NCI-H128 (cell line): Measurements from ENCODE around the gene TYSND1.
"Not testable (repeated sequence)": the region's sequence is repeated elsewhere in the genome, so short reads cannot be mapped to it uniquely, and the experiment has no call there.

Source experiments
- DNase-seq: peaks from one replicate; lab custom pipeline; 2025; ENCODE audit not compliant: unreplicated experiment; lab: John Stamatoyannopoulos, UW

TYSND1 gene

GRCh38 chr10:70112071-70112470 is 34.4 kb downstream of the TYSND1 start:
- no peak for DNase-seq

- DNase-seq = no peak
Observed at GRCh38 chr10:70111496-70111895, 35.0 kb downstream of the TYSND1 start.

- DNase-seq = no peak
Observed at GRCh38 chr10:70109064-70109729, 37.3 kb downstream of the TYSND1 start.

GRCh38 chr10:70106958-70107791 is 39.3 kb downstream of the TYSND1 start:
- DNase-seq = no peak

- no peak for DNase-seq
Observed at GRCh38 chr10:70101668-70102067, 44.8 kb downstream of the TYSND1 start.

- DNase-seq = not testable (repeated sequence)
Observed at GRCh38 chr10:70101068-70101562, 45.4 kb downstream of the TYSND1 start.

- DNase-seq = no peak
Observed at GRCh38 chr10:70098271-70098670, 48.2 kb downstream of the TYSND1 start.

GRCh38 chr10:70097459-70097858 is 49.0 kb downstream of the TYSND1 start:
- DNase-seq = no peak

GRCh38 chr10:70096705-70097420 is 49.6 kb downstream of the TYSND1 start:
- no peak for DNase-seq

GRCh38 chr10:70096016-70096704 is 50.3 kb downstream of the TYSND1 start:
- no peak for DNase-seq

- DNase-seq = no peak
Observed at GRCh38 chr10:70094250-70094649, 52.2 kb downstream of the TYSND1 start.

GRCh38 chr10:70093335-70093944 is 53.1 kb downstream of the TYSND1 start:
- no peak for DNase-seq

- no peak for DNase-seq
Observed at GRCh38 chr10:70092389-70092718, 54.1 kb downstream of the TYSND1 start.

- no peak for DNase-seq
Observed at GRCh38 chr10:70090951-70091350, 55.5 kb downstream of the TYSND1 start.

GRCh38 chr10:70090013-70090412 is 56.5 kb downstream of the TYSND1 start:
- DNase-seq = no peak

- DNase-seq = no peak
Observed at GRCh38 chr10:70088308-70088698, 58.2 kb downstream of the TYSND1 start.
